ENCODE measurements around the gene KMT2C.

Gene KMT2C

GRCh38 chr7:152419473-152420429 lies 16.1 kb downstream of the KMT2C start:
- H3K27me3 ChIP-seq (ENCODE audit: insufficient read depth, low read length, poor library complexity, severe bottlenecking) = no peaks in the 10 kb centered on the region
- TF ChIP-seq, protein P1, sequence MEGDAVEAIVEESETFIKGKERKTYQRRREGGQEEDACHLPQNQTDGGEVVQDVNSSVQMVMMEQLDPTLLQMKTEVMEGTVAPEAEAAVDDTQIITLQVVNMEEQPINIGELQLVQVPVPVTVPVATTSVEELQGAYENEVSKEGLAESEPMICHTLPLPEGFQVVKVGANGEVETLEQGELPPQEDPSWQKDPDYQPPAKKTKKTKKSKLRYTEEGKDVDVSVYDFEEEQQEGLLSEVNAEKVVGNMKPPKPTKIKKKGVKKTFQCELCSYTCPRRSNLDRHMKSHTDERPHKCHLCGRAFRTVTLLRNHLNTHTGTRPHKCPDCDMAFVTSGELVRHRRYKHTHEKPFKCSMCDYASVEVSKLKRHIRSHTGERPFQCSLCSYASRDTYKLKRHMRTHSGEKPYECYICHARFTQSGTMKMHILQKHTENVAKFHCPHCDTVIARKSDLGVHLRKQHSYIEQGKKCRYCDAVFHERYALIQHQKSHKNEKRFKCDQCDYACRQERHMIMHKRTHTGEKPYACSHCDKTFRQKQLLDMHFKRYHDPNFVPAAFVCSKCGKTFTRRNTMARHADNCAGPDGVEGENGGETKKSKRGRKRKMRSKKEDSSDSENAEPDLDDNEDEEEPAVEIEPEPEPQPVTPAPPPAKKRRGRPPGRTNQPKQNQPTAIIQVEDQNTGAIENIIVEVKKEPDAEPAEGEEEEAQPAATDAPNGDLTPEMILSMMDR (conservative IDR thresholded peaks at IDR 0.05; ENCODE audit: low read length) = no peak
- no peak for TF ChIP-seq EZH2phosphoT487 (IDR thresholded peaks at IDR 0.05; ENCODE audit: borderline replicate concordance)
- no peaks in the 10 kb centered on the region for H3K9me2 ChIP-seq (replicated peaks; ENCODE audit: low read depth, low read length)
- peaks cover 51% of the 10 kb centered on the region for H4K20me1 ChIP-seq (ENCODE audit: insufficient read depth, low read length, poor library complexity, severe bottlenecking)
- H3K4me3 ChIP-seq (ENCODE audit: low read length, poor library complexity, severe bottlenecking) = no peak overlapping the region
- H2AFZ ChIP-seq (ENCODE audit: low read length) = no peak overlapping the region
- peaks cover 7% of the 10 kb centered on the region; the same call in 1 of the 2 replicates for H3K9me3 ChIP-seq (ENCODE audit: insufficient read depth, low read depth, low read length)
- H3K4me1 ChIP-seq (ENCODE audit: insufficient read depth, low read length, poor library complexity, severe bottlenecking) = no peaks in the 10 kb centered on the region
- peaks cover 97% of the 10 kb centered on the region for H3K79me2 ChIP-seq (ENCODE audit: insufficient read depth, low read length)
- no peak overlapping the region for H3K4me2 ChIP-seq (ENCODE audit: low read depth, low read length, poor library complexity, severe bottlenecking)
- no peaks in the 10 kb centered on the region for H3F3A ChIP-seq (ENCODE audit: low read depth)
- H3K36me3 ChIP-seq (ENCODE audit: insufficient read depth, low read length) = peaks cover 10% of the 10 kb centered on the region
- H3K9ac ChIP-seq (ENCODE audit: low read depth, low read length, poor library complexity, severe bottlenecking) = no peak overlapping the region

GRCh38 chr7:152414779-152415178 lies 21.0 kb downstream of the KMT2C start:
- H3F3A ChIP-seq (ENCODE audit: low read depth) = no peaks in the 10 kb centered on the region
- no peaks in the 10 kb centered on the region for H3K27me3 ChIP-seq (ENCODE audit: insufficient read depth, low read length, poor library complexity, severe bottlenecking)
- H4K20me1 ChIP-seq (ENCODE audit: insufficient read depth, low read length, poor library complexity, severe bottlenecking) = peaks cover 48% of the 10 kb centered on the region
- TF ChIP-seq, protein P1 (conservative IDR thresholded peaks at IDR 0.05; ENCODE audit: low read length) = no peak
- no peak for TF ChIP-seq EZH2phosphoT487 (IDR thresholded peaks at IDR 0.05; ENCODE audit: borderline replicate concordance)
- H3K9ac ChIP-seq (ENCODE audit: low read depth, low read length, poor library complexity, severe bottlenecking) = no peak overlapping the region
- peaks cover 4% of the 10 kb centered on the region; the same call in 1 of the 2 replicates for H3K36me3 ChIP-seq (ENCODE audit: insufficient read depth, low read length)
- H3K9me3 ChIP-seq (ENCODE audit: insufficient read depth, low read depth, low read length) = no peaks in the 10 kb centered on the region
- H3K4me2 ChIP-seq (ENCODE audit: low read depth, low read length, poor library complexity, severe bottlenecking) = no peak overlapping the region
- H3K9me2 ChIP-seq (replicated peaks; ENCODE audit: low read depth, low read length) = no peaks in the 10 kb centered on the region
- no peak overlapping the region for H2AFZ ChIP-seq (ENCODE audit: low read length)
- H3K79me2 ChIP-seq (ENCODE audit: insufficient read depth, low read length) = peaks cover 88% of the 10 kb centered on the region
- no peak overlapping the region for H3K4me3 ChIP-seq (ENCODE audit: low read length, poor library complexity, severe bottlenecking)
- no peaks in the 10 kb centered on the region for H3K4me1 ChIP-seq (ENCODE audit: insufficient read depth, low read length, poor library complexity, severe bottlenecking)

DNA sequence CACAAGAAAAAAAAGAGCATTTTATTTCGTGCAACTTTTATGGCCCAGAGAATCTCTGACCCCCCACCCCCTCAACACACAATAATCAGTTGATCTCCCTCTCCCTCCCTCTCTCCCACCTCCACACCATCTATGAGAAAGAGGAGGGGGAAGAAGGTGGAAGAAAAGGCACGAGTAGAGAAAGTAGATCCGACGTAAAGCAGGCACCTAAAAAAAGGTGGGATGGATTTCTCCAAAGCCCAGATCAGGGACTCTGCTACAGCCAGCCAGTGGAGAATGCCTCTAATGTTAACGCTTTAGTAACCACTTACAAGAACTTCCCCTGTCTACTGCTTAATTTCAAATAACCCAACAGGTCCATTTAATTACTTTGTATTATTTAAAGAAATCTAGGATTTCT lies 24.4 kb downstream of the KMT2C start:
- H4K20me1 ChIP-seq (ENCODE audit: insufficient read depth, low read length, poor library complexity, severe bottlenecking) = peaks cover 36% of the 10 kb centered on the region

More for the DNA sequence above, 24.4 kb downstream of the KMT2C start:
- Histone ChIP-seq H3K27me3 (ENCODE audit: insufficient read depth, low read length, poor library complexity, severe bottlenecking) (no peaks in the 10 kb centered on the region), H3K4me3 (ENCODE audit: low read length, poor library complexity, severe bottlenecking) (no peak overlapping the region), H3K36me3 (ENCODE audit: insufficient read depth, low read length) (no peaks in the 10 kb centered on the region), H3K9me3 (ENCODE audit: insufficient read depth, low read depth, low read length) (no peaks in the 10 kb centered on the region), H3K4me2 (ENCODE audit: low read depth, low read length, poor library complexity, severe bottlenecking) (no peak overlapping the region), H3K9ac (ENCODE audit: low read depth, low read length, poor library complexity, severe bottlenecking) (no peak overlapping the region), H3K4me1 (ENCODE audit: insufficient read depth, low read length, poor library complexity, severe bottlenecking) (no peaks in the 10 kb centered on the region), H2AFZ (ENCODE audit: low read length) (no peak overlapping the region), H3F3A (ENCODE audit: low read depth) (no peaks in the 10 kb centered on the region), H3K79me2 (ENCODE audit: insufficient read depth, low read length) (peaks cover 84% of the 10 kb centered on the region), H3K9me2 (replicated peaks; ENCODE audit: low read depth, low read length) (no peaks in the 10 kb centered on the region)
- no peak for TF ChIP-seq EZH2phosphoT487 (IDR thresholded peaks at IDR 0.05; ENCODE audit: borderline replicate concordance)
- TF ChIP-seq, protein P1 (conservative IDR thresholded peaks at IDR 0.05; ENCODE audit: low read length) = no peak

Data from Loucy (cell line).